ENCODE results near the gene CWC27. TPM values are rescaled to one million over a fixed set of nuclear protein-coding genes. Genes with fewer than 3 reads are reported as not detected.

Gene CWC27
- total and polyA plus RNA-seq, 2 of the 13 experiments (the other 11 are each of a cell fraction or from before 2014, with no cell fraction given), result 21.1 to 25.7 TPM

DNA sequence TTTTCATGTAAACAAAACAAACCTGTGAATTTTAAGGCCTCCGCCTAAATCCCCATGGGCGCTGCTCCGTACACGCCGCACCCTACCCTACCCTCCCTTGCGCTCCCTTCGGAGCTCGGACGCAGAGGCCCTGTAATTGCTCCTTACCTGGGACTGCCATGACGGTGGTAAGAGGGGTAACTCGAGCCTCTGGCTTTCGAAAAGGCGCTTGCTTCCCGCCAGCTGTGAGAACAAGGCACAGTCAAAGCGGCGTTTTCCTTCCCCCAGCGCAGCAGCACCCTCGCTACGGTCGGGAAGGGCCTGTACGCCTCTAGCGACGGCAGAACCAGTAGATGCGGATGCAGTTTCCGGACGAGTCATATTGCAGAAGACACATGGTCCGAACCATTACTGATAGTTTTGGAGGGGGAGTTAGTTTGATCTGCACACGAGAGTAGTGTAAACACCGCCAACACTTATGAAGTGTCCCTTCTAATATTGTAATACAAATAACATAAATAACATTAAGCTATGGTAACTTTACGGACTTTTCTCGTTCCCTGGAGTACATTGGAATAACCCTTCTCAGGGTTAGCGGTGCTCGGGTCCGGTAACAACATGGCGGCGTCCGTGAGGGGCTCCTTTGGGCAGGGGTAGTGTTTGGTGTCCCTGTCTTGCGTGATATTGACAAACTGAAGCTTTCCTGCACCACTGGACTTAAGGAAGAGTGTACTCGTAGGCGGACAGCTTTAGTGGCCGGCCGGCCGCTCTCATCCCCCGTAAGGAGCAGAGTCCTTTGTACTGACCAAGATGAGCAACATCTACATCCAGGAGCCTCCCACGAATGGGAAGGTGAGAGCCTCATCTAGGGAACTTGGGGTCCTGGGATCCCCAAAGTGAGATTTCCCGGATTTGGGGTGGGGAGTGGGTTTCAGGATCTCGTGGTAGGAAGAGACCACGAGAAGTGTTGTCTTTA is at the start of gene CWC27, which contains the start of gene SREK1IP1 (continued):
- TF ChIP-seq, protein P1, sequence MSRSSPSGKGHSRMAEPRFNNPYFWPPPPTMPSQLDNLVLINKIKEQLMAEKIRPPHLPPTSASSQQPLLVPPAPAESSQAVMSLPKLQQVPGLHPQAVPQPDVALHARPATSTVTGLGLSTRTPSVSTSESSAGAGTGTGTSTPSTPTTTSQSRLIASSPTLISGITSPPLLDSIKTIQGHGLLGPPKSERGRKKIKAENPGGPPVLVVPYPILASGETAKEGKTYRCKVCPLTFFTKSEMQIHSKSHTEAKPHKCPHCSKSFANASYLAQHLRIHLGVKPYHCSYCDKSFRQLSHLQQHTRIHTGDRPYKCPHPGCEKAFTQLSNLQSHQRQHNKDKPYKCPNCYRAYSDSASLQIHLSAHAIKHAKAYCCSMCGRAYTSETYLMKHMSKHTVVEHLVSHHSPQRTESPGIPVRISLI (CRISPR knock-in tag; IDR thresholded peaks at IDR 0.05; ENCODE audit: borderline replicate concordance), result peak; percentile 24; the same call in 1 of the 2 replicates
- TF ChIP-seq CBX5 (CRISPR knock-in tag; IDR thresholded peaks at IDR 0.05; ENCODE audit: borderline replicate concordance) (peak; percentile 91; the same call in 1 of the 2 replicates), CREM (IDR thresholded peaks at IDR 0.05) (peak; percentile 69; the same call in 1 of the 2 replicates), CREM (CRISPR knock-in tag; IDR thresholded peaks at IDR 0.05) (no peak), KLF6 (CRISPR knock-in tag; IDR thresholded peaks at IDR 0.05) (peak; percentile 76; the same call in 1 of the 2 replicates), ZNF160 (CRISPR knock-in tag; IDR thresholded peaks at IDR 0.05) (0 out of 2 replicates have a peak, but pooled peaks have one; percentile 24), ZNF709 (CRISPR knock-in tag; IDR thresholded peaks at IDR 0.05) (0 out of 2 replicates have a peak, but pooled peaks have one; percentile 41), ZNF713 (CRISPR knock-in tag; IDR thresholded peaks at IDR 0.05) (no peak), ZBTB3 (CRISPR knock-in tag; IDR thresholded peaks at IDR 0.05; ENCODE audit: borderline replicate concordance, low read depth) (0 out of 2 replicates have a peak, but pooled peaks have one; percentile 53), REXO4 (CRISPR knock-in tag; IDR thresholded peaks at IDR 0.05; ENCODE audit: borderline replicate concordance) (no peak), ZNF260 (CRISPR knock-in tag; IDR thresholded peaks at IDR 0.05; ENCODE audit: borderline replicate concordance, low read depth) (no peak), SIX4 (CRISPR knock-in tag; IDR thresholded peaks at IDR 0.05) (peak; percentile 85), TARDBP (CRISPR knock-in tag; IDR thresholded peaks at IDR 0.05) (peak; percentile 76; the same call in 1 of the 2 replicates)
- TF ChIP-seq, protein P2, sequence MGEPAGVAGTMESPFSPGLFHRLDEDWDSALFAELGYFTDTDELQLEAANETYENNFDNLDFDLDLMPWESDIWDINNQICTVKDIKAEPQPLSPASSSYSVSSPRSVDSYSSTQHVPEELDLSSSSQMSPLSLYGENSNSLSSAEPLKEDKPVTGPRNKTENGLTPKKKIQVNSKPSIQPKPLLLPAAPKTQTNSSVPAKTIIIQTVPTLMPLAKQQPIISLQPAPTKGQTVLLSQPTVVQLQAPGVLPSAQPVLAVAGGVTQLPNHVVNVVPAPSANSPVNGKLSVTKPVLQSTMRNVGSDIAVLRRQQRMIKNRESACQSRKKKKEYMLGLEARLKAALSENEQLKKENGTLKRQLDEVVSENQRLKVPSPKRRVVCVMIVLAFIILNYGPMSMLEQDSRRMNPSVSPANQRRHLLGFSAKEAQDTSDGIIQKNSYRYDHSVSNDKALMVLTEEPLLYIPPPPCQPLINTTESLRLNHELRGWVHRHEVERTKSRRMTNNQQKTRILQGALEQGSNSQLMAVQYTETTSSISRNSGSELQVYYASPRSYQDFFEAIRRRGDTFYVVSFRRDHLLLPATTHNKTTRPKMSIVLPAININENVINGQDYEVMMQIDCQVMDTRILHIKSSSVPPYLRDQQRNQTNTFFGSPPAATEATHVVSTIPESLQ (CRISPR knock-in tag; conservative IDR thresholded peaks at IDR 0.05), result peak; percentile 25; the same call in 1 of the 2 replicates
- TF ChIP-seq, protein P3, sequence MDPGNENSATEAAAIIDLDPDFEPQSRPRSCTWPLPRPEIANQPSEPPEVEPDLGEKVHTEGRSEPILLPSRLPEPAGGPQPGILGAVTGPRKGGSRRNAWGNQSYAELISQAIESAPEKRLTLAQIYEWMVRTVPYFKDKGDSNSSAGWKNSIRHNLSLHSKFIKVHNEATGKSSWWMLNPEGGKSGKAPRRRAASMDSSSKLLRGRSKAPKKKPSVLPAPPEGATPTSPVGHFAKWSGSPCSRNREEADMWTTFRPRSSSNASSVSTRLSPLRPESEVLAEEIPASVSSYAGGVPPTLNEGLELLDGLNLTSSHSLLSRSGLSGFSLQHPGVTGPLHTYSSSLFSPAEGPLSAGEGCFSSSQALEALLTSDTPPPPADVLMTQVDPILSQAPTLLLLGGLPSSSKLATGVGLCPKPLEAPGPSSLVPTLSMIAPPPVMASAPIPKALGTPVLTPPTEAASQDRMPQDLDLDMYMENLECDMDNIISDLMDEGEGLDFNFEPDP (CRISPR knock-in tag; conservative IDR thresholded peaks at IDR 0.05), result no peak
- TF ChIP-seq, protein P4, sequence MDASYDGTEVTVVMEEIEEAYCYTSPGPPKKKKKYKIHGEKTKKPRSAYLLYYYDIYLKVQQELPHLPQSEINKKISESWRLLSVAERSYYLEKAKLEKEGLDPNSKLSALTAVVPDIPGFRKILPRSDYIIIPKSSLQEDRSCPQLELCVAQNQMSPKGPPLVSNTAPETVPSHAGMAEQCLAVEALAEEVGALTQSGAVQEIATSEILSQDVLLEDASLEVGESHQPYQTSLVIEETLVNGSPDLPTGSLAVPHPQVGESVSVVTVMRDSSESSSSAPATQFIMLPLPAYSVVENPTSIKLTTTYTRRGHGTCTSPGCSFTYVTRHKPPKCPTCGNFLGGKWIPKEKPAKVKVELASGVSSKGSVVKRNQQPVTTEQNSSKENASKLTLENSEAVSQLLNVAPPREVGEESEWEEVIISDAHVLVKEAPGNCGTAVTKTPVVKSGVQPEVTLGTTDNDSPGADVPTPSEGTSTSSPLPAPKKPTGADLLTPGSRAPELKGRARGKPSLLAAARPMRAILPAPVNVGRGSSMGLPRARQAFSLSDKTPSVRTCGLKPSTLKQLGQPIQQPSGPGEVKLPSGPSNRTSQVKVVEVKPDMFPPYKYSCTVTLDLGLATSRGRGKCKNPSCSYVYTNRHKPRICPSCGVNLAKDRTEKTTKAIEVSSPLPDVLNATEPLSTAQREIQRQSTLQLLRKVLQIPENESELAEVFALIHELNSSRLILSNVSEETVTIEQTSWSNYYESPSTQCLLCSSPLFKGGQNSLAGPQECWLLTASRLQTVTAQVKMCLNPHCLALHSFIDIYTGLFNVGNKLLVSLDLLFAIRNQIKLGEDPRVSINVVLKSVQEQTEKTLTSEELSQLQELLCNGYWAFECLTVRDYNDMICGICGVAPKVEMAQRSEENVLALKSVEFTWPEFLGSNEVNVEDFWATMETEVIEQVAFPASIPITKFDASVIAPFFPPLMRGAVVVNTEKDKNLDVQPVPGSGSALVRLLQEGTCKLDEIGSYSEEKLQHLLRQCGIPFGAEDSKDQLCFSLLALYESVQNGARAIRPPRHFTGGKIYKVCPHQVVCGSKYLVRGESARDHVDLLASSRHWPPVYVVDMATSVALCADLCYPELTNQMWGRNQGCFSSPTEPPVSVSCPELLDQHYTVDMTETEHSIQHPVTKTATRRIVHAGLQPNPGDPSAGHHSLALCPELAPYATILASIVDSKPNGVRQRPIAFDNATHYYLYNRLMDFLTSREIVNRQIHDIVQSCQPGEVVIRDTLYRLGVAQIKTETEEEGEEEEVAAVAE (CRISPR knock-in tag; IDR thresholded peaks at IDR 0.05; ENCODE audit: borderline replicate concordance), result peak; percentile 37; the same call in 1 of the 2 replicates
- TF ChIP-seq, protein P5, sequence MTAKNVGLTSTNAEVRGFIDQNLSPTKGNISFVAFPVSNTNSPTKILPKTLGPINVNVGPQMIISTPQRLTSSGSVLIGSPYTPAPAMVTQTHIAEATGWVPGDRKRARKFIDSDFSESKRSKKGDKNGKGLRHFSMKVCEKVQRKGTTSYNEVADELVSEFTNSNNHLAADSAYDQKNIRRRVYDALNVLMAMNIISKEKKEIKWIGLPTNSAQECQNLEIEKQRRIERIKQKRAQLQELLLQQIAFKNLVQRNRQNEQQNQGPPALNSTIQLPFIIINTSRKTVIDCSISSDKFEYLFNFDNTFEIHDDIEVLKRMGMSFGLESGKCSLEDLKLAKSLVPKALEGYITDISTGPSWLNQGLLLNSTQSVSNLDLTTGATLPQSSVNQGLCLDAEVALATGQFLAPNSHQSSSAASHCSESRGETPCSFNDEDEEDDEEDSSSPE (CRISPR knock-in tag; IDR thresholded peaks at IDR 0.05), result peak; percentile 75
